K562 (cell line): ENCODE data around the gene ZMYM2. TPM values are rescaled to one million over a fixed set of nuclear protein-coding genes. Genes with fewer than 3 reads are reported as not detected.

Experiments
- ATAC-seq: fragments of 200-7000 bp; cut with Tn5 transposase; 3 replicates; pipeline ENCODE4 v1.9.1; 2020; ENCODE audit warnings: moderate library complexity
- BruUV-seq: library from RNA; stranded (reverse); fragments of 400-500 nt; replicated peaks from 2 replicates; lab custom pipeline; 2021; lab: Mats Ljungman, UMichigan
- CTCF ChIA-PET: fragments of 300-600 bp; formaldehyde crosslinking; extraction: SDS; loops from one replicate; lab custom pipeline; 2021; ENCODE audit warnings: low intra/inter-chr PET ratio; lab: Yijun Ruan, JAX
- POLR2A ChIA-PET: fragments of 300-600, 350-650 bp; sonication (Branson Sonifier 250); formaldehyde crosslinking; extraction: SDS; loops from one replicate; lab custom pipeline; 2021; ENCODE audit warnings: antibody characterized with exemption, inconsistent platforms; lab: Yijun Ruan, JAX
- DNase-seq, 4 experiments: peaks; one replicate each; pipeline versions ENCODE4 v3.0.0 to v3.0.0-alpha.2; 2011 to 2018; ENCODE audit warnings: low spot score in 3 of 4, mixed read lengths in 3 of 4; ENCODE audit errors: extremely low read depth in 1 of 4
- FAIRE-seq: peaks from 2 replicates; lab custom pipeline; 2011; peaks lifted over from hg19 to GRCh38; lab: Jason Lieb, UNC
- H2AFZ ChIP-seq: 2 replicates; pipeline ENCODE4 v1.6.0; 2011; ENCODE audit warnings: low read depth, low read length, control low read depth, inconsistent platforms
- H3K27ac ChIP-seq: fragments of 200-600 bp; 3 replicates; pipeline ENCODE4 v1.8.0; 2011; ENCODE audit warnings: low read depth, mild to moderate bottlenecking, control low read depth, inconsistent platforms, low read length, moderate library complexity, mixed read lengths; ENCODE audit errors: extremely low read depth
- H3K27me3 ChIP-seq, 2 experiments: fragments of 300-600 bp in 1 of 2; 2 replicates in 1 of 2; 3 replicates in 1 of 2; pipeline versions ENCODE4 v1.6.0 to v1.8.0; 2011; ENCODE audit warnings: inconsistent platforms in 2 of 2, low read length in 2 of 2, mild to moderate bottlenecking in 1 of 2, mixed read lengths in 1 of 2, moderate library complexity in 1 of 2; ENCODE audit not compliant: control insufficient read depth in 2 of 2, insufficient read depth in 2 of 2
- H3K36me3 ChIP-seq: fragments of 300-600 bp; 3 replicates; pipeline ENCODE4 v1.8.0; 2011; ENCODE audit warnings: mild to moderate bottlenecking, low read length, inconsistent platforms; ENCODE audit not compliant: control insufficient read depth, insufficient read depth
- H3K4me1 ChIP-seq, 2 experiments: fragments of 200-600 bp in 1 of 2; replicated peaks in 1 of 2; 2 replicates in 1 of 2; 3 replicates in 1 of 2; pipeline versions ENCODE4 v1.5.1 to v1.8.0; 2011; ENCODE audit warnings: inconsistent platforms in 2 of 2, low read length in 2 of 2, mild to moderate bottlenecking in 1 of 2, mixed read lengths in 1 of 2, moderate library complexity in 1 of 2; ENCODE audit not compliant: control insufficient read depth in 2 of 2, insufficient read depth in 2 of 2
- H3K4me2 ChIP-seq: 2 replicates; pipeline ENCODE4 v1.6.1; 2011; ENCODE audit warnings: low read length, control low read depth, inconsistent platforms, mixed read lengths; ENCODE audit not compliant: insufficient read depth
- H3K4me3 ChIP-seq: fragments of 200-600 bp; sonication (generic), shearing (Covaris generic); 2 replicates; pipeline ENCODE4 v1.5.1; 2016; ENCODE audit warnings: control low read depth, inconsistent platforms
- H3K79me2 ChIP-seq: fragments of 200-600 bp; 3 replicates; pipeline ENCODE4 v1.8.0; 2011; ENCODE audit warnings: low read length, inconsistent platforms; ENCODE audit not compliant: control insufficient read depth, insufficient read depth
- H3K9ac ChIP-seq, 2 experiments: 2 replicates each; pipeline versions ENCODE4 v1.6.0 to v1.6.1; 2011; ENCODE audit warnings: low read depth in 2 of 2, low read length in 2 of 2, control low read depth in 1 of 2, inconsistent platforms in 1 of 2, mild to moderate bottlenecking in 1 of 2, mixed read lengths in 1 of 2; ENCODE audit not compliant: insufficient read depth in 1 of 2
- H3K9me1 ChIP-seq: one replicate; pipeline ENCODE4 v1.6.0; 2011; ENCODE audit warnings: inconsistent platforms, mild to moderate bottlenecking, low read length, moderate library complexity; ENCODE audit not compliant: control insufficient read depth, insufficient read depth
- H3K9me3 ChIP-seq: replicated peaks from 2 replicates; pipeline ENCODE4 v1.5.1; 2011; ENCODE audit warnings: low read depth, low read length, inconsistent platforms; ENCODE audit not compliant: control insufficient read depth, insufficient read depth
- H4K20me1 ChIP-seq: replicated peaks from 2 replicates; pipeline ENCODE4 v1.6.1; 2011; ENCODE audit warnings: low read length, inconsistent platforms, mixed read lengths; ENCODE audit not compliant: control insufficient read depth, insufficient read depth
- BHLHE40 ChIP-seq: IDR thresholded peaks from 2 replicates; pipeline ENCODE4 v1.6.1; 2011; ENCODE audit warnings: low read length, improper control_type of control experiment
- CEBPG ChIP-seq, 3 experiments: fragments of 200-800 bp in 1 of 3; sonication (Bioruptor generic) in 1 of 3; sonication (generic) in 1 of 3; formaldehyde crosslinking in 1 of 3; IDR thresholded peaks in 2 of 3; conservative IDR thresholded peaks in 1 of 3; 2 replicates each; pipeline versions ENCODE4 v1.6.1 to v1.8.0; 2016 to 2022; ENCODE audit warnings: missing compliant biosample characterization in 2 of 3, missing genetic modification characterization in 2 of 3, mild to moderate bottlenecking in 1 of 3, missing genetic modification reagents in 1 of 3
- EZH2 ChIP-seq: IDR thresholded peaks from 2 replicates; pipeline ENCODE4 v1.6.1; 2012; ENCODE audit warnings: low read depth, mild to moderate bottlenecking, inconsistent platforms, low read length, borderline replicate concordance
- KAT2B ChIP-seq: IDR thresholded peaks from one replicate; pipeline ENCODE4 v1.6.1; 2012; ENCODE audit warnings: low read depth, mild to moderate bottlenecking, control low read depth, inconsistent platforms, low read length, moderate library complexity
- L3MBTL2 ChIP-seq: fragments of 450-650 bp; IDR thresholded peaks from 2 replicates; pipeline ENCODE4 v1.6.1; 2016; ENCODE audit warnings: mild to moderate bottlenecking, moderate library complexity
- PML ChIP-seq: IDR thresholded peaks from 2 replicates; pipeline ENCODE4 v1.6.1; 2012; ENCODE audit warnings: low read length, inconsistent platforms
- POLR2AphosphoS5 ChIP-seq: IDR thresholded peaks from 2 replicates; pipeline ENCODE4 v1.6.1; 2011; ENCODE audit warnings: mild to moderate bottlenecking, low read depth, low read length, moderate library complexity; ENCODE audit not compliant: control insufficient read depth, insufficient read depth
- SRSF7 ChIP-seq: fragments of 200-400 bp; formaldehyde crosslinking; optimal IDR thresholded peaks from 2 replicates; pipeline ENCODE3; 2017; ENCODE audit warnings: mild to moderate bottlenecking, low read depth, low read length
- ZNF184 ChIP-seq: sonication (generic); formaldehyde crosslinking; IDR thresholded peaks from 2 replicates; pipeline ENCODE4 v1.5.0; 2020; ENCODE audit warnings: missing genetic modification reagents
- ZNF197 ChIP-seq: fragments of 200-800 bp; sonication (Bioruptor generic); IDR thresholded peaks from 2 replicates; pipeline ENCODE4 v1.6.1; 2016; ENCODE audit warnings: low read depth, missing genetic modification characterization, missing compliant biosample characterization
- ZNF24 ChIP-seq: fragments of 450-650 bp; IDR thresholded peaks from 2 replicates; pipeline ENCODE4 v1.6.1; 2016
- ZNF384 ChIP-seq: IDR thresholded peaks from 2 replicates; pipeline ENCODE4 v1.6.1; 2012; ENCODE audit warnings: low read depth, low read length, improper control_type of control experiment
- ZNF75A ChIP-seq: fragments of 450-650 bp; formaldehyde crosslinking; IDR thresholded peaks from 2 replicates; pipeline ENCODE4 v1.4.0; 2020; ENCODE audit warnings: mild to moderate bottlenecking
- ZNF766 ChIP-seq: fragments of 200-800 bp; sonication (Bioruptor generic); conservative IDR thresholded peaks from 2 replicates; pipeline ENCODE4 v1.6.1; 2016; ENCODE audit warnings: missing genetic modification characterization, missing compliant biosample characterization
- WGBS: fragments of 100-300 bp; shearing (Covaris generic); methylation state at CpG from one replicate; pipeline ENCODE4 v1.1.6; 2016; ENCODE audit warnings: low coverage, mixed read lengths; ENCODE audit not compliant: insufficient coverage; ENCODE audit errors: missing lambda C conversion rate; 5-methylcytosine and 5-hydroxymethylcytosine counted together
- in situ Hi-C: fragments of 300-500 bp; cut with MboI; formaldehyde crosslinking; loops from 4 replicates; pipeline ENCODE4 v1.15.0; 2018; ENCODE audit warnings: inconsistent platforms, mixed read lengths
- intact Hi-C: fragments of 100-400 bp; cut with micrococcal nuclease; formaldehyde crosslinking; loops from 2 replicates; pipeline ENCODE4 v1.14.2; 2022
- polyA plus RNA-seq, 8 experiments: library from polyadenylated mRNA; depleted of rRNA in 4 of 8; stranded (reverse) in 5 of 8; unstranded in 3 of 8; fragments of >200 nt; fragmentation: Nextera tagmentation in 2 of 8; fragmentation: Illumina TruSeq in 1 of 8; extraction: Ambion mirVana in 2 of 8; extraction: Trizol in 1 of 8; gene quantifications; 2 replicates each; pipeline versions ENCODE4 v1.2.1 to v1.2.3, GENCODE V29; 2011 to 2014; ENCODE audit warnings: inconsistent platforms in 1 of 8, missing spikeins in 1 of 8
- total RNA-seq, 7 experiments: library from RNA; depleted of rRNA in 6 of 7; stranded (reverse); fragments of >200 nt in 6 of 7; fragmentation: Illumina TruSeq in 2 of 7; extraction: Trizol in 2 of 7; gene quantifications; 2 replicates each; pipeline versions ENCODE4 v1.2.1 to v1.2.3, GENCODE V29; 2011 to 2021; ENCODE audit warnings: low replicate concordance in 1 of 7
- TF ChIP-seq, protein P1 (sequence below): fragments of 450-650 bp; formaldehyde crosslinking; IDR thresholded peaks from 2 replicates; pipeline ENCODE4 v1.4.0; 2022; ENCODE audit warnings: mild to moderate bottlenecking, moderate library complexity
- TF ChIP-seq, protein P2 (sequence below): fragments of 250-450 bp; sonication (Bioruptor Pico); IDR thresholded peaks from 2 replicates; pipeline ENCODE4 v1.9.0; 2021; ENCODE audit warnings: mild to moderate bottlenecking
- TF ChIP-seq, protein P3 (sequence below): sonication (generic); formaldehyde crosslinking; IDR thresholded peaks from 2 replicates; pipeline ENCODE4 v1.8.1; 2023; ENCODE audit warnings: mild to moderate bottlenecking, missing genetic modification reagents, moderate library complexity
- TF ChIP-seq, protein P4 (sequence below): IDR thresholded peaks from 2 replicates; pipeline ENCODE4 v1.6.1; 2016; ENCODE audit warnings: missing genetic modification characterization, missing compliant biosample characterization

Gene ZMYM2
- total and polyA plus RNA-seq, 9 of the 15 experiments (the other 6 are each of a cell fraction or from before 2014, with no cell fraction given): 5.0 to 48.8 (median 26.8) TPM

DNA sequence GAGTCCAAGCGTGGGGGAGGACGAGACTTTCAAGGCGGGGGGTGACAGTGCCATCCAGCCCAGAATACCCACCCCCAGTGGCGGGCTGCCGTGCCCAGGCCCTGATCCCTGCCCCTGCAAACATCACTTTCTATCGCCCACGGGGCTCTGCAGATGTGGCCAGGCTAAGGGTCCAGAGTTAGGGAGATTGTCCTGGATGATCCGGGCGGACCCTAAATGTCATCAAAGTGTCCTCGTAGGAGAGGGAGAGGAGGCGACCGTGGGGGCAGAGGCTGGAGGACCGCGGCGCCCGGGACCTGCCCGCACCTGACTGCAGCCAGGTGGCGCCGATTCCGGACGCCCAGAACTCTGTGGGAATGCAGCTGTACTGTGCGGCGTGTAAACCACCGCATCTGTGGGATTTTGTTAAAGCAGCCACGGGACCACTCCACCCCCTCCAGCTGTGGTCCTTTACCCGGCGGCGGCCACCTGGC, 170.0 kb downstream of the ZMYM2 start:
- FAIRE-seq: no peak
- Histone ChIP-seq H2AFZ (no peak overlapping the region), H3K27ac (no peak overlapping the region), H3K36me3 (no peaks in the 10 kb centered on the region), H3K9ac (no peak overlapping the region), H3K4me2 (no peak overlapping the region), H4K20me1 (no peaks in the 10 kb centered on the region), H3K79me2 (no peaks in the 10 kb centered on the region), H3K9me1 (no peaks in the 10 kb centered on the region), H3K4me3 (no peak overlapping the region), H3K9me3 (no peaks in the 10 kb centered on the region), H3K27me3 (peaks cover 0 to 6% of the 10 kb centered on the region in 2 experiments; a peak in 1 of 5 replicates), H3K4me1 (peaks cover 0 to 4% of the 10 kb centered on the region in 2 experiments; a peak in 1 of 5 replicates)
- no peak for DNase-seq
- no CpG with 5 or more reads among the region's 28 CpGs for WGBS
- BruUV-seq: no TSS peak
- TF ChIP-seq ZNF184 (CRISPR knock-in tag) (no peak), ZNF197 (CRISPR knock-in tag) (no peak), EZH2 (no peak), ZNF24 (no peak), ZNF384 (no peak), L3MBTL2 (no peak), CEBPG (CRISPR knock-in tag; IDR thresholded peaks at IDR 0.05) (no peak), CEBPG (tag; conservative IDR thresholded peaks at IDR 0.05 in 1 of 2, IDR thresholded peaks at IDR 0.05 in 1 of 2) (no peak), KAT2B (no peak), POLR2AphosphoS5 (no peak), ZNF75A (CRISPR knock-in tag) (no peak), ZNF766 (CRISPR knock-in tag) (no peak), PML (no peak), BHLHE40 (no peak), SRSF7 (no peak)
- TF ChIP-seq, protein P1, sequence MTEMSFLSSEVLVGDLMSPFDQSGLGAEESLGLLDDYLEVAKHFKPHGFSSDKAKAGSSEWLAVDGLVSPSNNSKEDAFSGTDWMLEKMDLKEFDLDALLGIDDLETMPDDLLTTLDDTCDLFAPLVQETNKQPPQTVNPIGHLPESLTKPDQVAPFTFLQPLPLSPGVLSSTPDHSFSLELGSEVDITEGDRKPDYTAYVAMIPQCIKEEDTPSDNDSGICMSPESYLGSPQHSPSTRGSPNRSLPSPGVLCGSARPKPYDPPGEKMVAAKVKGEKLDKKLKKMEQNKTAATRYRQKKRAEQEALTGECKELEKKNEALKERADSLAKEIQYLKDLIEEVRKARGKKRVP (CRISPR knock-in tag): no peak
- TF ChIP-seq, protein P2, sequence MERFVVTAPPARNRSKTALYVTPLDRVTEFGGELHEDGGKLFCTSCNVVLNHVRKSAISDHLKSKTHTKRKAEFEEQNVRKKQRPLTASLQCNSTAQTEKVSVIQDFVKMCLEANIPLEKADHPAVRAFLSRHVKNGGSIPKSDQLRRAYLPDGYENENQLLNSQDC (CRISPR knock-in tag): no peak
- TF ChIP-seq, protein P3, sequence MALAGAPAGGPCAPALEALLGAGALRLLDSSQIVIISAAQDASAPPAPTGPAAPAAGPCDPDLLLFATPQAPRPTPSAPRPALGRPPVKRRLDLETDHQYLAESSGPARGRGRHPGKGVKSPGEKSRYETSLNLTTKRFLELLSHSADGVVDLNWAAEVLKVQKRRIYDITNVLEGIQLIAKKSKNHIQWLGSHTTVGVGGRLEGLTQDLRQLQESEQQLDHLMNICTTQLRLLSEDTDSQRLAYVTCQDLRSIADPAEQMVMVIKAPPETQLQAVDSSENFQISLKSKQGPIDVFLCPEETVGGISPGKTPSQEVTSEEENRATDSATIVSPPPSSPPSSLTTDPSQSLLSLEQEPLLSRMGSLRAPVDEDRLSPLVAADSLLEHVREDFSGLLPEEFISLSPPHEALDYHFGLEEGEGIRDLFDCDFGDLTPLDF (CRISPR knock-in tag): no peak
- TF ChIP-seq, protein P4, sequence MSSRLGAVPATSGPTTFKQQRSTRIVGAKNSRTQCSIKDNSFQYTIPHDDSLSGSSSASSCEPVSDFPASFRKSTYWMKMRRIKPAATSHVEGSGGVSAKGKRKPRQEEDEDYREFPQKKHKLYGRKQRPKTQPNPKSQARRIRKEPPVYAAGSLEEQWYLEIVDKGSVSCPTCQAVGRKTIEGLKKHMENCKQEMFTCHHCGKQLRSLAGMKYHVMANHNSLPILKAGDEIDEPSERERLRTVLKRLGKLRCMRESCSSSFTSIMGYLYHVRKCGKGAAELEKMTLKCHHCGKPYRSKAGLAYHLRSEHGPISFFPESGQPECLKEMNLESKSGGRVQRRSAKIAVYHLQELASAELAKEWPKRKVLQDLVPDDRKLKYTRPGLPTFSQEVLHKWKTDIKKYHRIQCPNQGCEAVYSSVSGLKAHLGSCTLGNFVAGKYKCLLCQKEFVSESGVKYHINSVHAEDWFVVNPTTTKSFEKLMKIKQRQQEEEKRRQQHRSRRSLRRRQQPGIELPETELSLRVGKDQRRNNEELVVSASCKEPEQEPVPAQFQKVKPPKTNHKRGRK (tag): no peak
- in situ Hi-C loops: no loop called here
- intact Hi-C loops: no loop called here
- ATAC-seq: no peak
- ChIA-PET CTCF (no interaction called here), POLR2A (no interaction called here)
